T-helper 2 cell (primary cell): ENCODE data around the gene KDM3B.

ENCODE experiments used
- DNase-seq, 5 experiments: peaks; one replicate each; pipeline versions ENCODE4 v3.0.0 to v3.0.0-alpha.2; 2012 to 2022

The KDM3B gene

DNA sequence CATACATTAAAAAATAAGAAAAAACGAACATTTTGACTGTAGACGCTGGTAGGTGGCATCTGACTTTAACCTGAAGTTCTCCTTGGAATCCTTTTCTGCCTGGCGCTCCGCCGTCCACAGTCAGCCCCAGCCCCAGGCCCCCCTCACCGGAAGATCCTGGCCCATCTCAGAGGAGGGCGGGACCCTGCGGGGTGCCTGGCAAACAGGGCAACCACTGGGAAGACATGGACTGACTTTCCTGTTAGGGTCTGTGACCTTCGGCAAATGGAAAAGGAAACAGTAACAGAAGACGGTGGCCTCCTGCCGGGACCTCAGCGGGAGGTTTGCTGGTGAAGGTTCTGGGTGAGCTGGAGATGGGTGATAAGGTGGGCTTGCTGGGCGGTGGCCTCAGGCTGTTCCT lies 101.1 kb downstream of the KDM3B start:
- no peak for DNase-seq

DNA sequence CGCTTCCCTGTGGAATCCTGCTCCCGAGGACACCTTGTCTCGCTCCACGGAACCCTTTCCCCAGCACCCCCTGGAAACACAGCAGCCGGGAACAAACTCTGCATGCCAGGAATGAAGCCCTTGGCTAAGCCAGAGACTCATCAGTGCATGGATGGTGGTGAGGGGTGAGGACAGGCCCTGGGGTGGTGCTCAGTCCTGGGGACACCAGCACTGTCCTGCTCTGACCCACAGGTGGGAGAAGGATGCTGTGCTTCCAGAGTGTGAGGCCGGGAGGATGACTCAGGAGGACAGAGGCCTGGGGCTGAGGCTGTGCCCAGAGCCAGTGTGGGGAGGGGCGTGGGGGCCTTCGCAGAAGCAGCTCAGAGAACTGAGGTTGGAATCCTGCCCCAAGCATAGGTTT lies 101.6 kb downstream of the KDM3B start:
- DNase-seq, result no peak

DNA sequence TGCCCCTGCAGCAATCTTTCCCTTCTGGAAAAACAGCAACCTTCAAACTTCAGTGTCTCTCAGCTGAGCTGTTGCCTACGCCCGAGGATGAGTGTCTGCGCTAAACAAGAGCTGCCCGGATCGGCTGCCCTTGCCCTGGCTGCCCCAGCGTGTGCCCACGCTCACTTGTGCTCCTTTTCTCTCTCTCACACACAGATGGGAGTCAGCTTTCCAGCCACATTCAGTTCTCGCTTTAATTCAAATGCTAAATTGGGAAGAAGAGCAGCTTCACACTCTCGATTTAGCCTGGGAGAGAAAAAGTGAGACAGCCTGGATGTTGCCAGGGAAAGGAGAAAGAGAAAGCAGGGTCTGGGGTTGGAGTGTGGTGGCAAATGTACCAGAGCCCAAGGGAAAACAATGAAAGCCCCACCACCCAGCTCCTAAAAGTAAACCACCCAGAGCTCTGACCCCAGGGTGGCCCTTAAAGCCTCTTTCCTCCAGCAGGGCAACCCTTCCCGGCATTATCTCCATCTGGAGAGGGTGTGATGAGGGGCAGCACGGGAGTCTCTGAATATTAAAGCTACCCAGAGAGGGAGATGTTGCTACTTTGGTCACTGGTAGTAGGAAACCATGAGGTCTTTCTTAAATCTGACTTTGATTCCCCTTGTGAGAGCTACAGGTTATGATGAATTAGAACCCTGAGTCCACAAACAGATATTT lies 102.9 kb downstream of the KDM3B start:
- no peak for DNase-seq

DNA sequence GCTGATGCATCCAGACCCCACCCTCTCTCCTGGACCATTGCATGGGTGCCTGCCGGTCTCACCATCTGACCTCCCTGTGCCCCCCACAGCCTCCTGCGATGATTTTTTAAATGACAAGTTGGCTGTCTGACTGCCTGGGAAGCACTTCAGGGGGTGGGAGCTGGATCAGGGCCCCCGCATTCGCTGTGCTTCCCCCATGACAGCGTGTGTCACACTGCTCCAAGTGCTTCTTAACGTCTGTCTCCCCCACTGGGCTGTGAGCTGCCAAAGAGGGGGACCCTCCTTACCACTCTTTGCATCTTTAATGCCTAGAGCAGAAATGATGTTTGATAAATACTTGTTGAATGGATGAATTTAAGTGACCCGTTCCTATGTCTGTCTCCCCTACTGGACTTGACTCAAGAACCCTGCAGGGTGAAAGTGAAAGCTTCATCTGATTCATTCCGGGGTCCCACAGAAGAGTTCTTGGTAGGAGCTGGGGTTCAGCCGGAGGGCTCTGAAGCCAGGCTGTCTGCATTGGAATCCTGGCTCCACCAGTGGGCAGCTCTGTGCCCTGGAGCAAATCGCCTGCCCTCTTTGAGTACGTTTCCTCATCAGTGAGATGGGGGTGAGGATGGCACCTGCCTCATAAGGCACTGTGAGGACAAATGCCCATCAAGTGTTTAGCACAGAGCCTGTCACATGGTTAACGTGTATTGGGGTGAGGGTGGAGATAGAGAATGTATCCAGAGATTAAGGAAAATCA lies 105.2 kb downstream of the KDM3B start:
- no peak for DNase-seq

DNA sequence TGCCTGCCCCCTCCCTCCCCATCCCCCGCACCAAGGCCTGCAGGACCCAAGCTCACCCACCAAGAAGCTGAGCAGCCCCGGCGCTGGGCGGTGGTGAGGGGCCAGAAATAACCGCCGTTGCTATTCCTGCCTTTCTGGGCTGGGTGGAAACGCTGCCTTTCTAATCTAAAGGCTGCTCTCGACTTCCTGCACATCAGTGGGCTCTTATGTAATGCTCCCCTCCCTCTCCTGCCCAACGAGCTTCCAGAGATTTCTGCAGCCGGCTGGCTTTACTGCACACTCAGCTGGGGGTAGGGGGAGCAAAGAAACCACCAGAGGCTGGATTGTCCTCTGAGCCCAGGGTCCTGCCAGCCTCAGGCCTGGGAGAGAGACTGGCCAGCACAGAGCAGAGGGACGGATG lies 105.9 kb downstream of the KDM3B start:
- DNase-seq, result no peak

DNA sequence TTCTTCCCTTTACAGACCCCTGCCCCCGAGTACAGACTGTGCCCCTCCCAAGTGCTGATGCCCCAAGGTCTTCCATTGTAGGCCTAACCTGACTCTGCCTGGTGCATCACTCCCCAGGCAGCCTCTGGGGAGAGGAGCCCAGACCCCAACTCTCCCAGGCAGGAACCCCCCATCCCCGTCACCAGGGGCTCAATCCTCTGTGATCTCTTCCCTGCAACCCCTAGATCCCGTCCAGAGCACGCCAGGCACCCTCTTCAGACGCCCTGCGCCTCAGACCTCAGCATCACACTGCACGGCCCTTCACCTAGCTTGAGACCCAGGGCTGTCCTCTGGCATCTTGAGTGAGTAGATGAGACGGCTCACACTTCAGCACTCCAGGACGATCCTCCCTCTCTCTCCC lies 106.4 kb downstream of the KDM3B start:
- no peak for DNase-seq

GRCh38 chr5:138459311-138459933 lies 106.9 kb downstream of the KDM3B start:
- DNase-seq, result peak in 4 of 5 experiments; percentile 61 to 91 (median 79)

GRCh38 chr5:138460032-138460693 lies 107.7 kb downstream of the KDM3B start:
- no peak for DNase-seq

DNA sequence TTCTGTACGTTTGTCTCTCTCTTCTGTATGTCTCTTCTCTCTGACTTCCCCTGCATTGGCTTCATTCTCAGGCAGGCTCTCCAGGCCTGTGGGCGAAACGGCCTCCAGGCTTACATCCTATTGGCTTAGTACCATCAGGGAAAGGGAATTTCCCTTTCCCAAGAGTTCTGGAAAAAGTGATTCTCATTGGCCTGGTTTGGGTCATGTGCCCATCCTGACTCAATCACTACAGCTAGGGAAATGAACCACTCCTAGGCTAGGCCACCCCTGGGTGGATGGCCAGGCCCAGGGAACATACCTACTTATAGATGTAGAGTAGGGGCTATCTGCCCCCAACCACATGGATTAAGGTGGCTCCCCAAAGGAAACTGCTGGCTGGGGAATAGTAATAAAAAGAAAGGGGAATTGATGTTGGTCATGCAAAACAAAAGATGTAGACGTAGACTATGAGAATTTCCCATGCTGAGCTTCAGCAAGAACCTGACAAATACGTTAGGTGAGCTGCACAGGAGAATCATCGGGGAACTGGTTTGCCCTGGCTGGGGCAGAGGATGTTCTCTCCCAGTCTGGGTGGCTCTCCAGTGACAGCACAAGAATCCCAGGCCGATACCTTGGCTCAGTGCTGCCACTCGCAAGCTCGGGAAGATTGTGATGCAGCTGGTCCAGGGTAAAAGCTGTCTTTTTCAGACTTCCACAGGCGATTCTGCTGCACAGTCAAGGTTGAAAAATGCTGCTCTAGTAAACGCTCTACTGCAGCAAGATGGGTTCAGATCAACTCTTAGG lies 109.0 kb downstream of the KDM3B start:
- DNase-seq, result no peak

- no peak for DNase-seq
Measured at GRCh38 chr5:138463419-138464007, 111.0 kb downstream of the KDM3B start.

DNA sequence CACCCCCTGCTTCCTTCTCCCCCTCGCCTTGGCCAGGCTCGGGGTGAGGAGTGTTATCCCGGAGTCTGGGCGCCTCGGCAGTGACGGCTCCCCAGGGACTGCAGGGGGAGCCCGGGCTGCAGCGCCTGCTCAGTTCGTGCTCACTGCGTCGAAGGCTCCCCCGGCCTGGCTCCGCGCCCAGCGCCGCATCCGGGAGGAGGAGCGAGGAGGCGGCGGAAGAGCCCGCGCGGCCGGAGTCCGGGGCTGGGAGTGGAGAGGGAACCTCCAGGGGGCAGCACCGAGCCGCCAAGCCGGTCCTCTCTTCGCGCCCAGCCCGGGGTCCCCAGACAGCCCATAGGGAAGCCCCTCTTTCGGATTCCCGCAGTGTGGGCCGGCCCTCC lies 111.5 kb downstream of the KDM3B start:
- DNase-seq, result peak; percentile 86 to 95 (median 88)

GRCh38 chr5:138464388-138465260 lies 112.1 kb downstream of the KDM3B start:
- DNase-seq, result peak; percentile 82 to 98 (median 93)

GRCh38 chr5:138465261-138466124 lies 113.0 kb downstream of the KDM3B start, which contains the start of gene EGR1:
Gene EGR1, plus strand, starts transcription at chr5:138465479. Its CDS starts 283 bp downstream, at chr5:138465762.
- DNase-seq, result peak; percentile 79 to 97 (median 94)

DNA sequence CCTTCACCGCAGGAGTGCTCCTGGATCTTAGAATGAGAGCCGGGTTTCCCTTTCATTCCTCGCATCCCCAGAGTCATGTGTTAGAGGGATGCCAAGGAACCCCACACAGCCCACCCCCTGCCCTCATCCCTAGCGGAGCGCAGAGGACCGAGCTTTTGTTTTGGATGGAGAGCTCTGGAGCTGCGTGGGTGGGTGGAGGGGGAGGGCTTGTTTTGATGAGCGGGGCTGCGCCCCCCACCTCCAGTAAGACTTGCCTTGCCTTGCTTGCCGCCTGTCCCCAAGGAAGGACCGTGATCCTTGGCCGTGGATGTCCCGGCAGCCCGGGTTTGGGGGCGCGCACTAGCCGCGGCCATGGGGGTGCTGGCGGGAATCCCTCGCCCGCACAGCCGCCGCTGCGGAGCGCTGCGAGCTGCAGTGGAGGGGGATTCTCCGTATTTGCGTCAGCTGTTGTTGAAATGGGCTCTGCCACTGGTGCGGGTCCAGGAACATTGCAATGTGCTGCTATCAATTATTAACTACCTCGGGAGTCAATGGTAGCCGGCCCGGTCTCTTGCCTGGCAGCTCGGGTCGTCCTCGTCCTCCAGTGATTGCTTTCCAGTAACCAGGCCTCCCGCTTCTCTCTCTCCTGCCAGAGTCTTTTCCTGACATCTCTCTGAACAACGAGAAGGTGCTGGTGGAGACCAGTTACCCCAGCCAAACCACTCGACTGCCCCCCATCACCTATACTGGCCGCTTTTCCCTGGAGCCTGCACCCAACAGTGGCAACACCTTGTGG lies 113.8 kb downstream of the KDM3B start:
- DNase-seq, result peak in 1 of 5 experiments; percentile 19

DNA sequence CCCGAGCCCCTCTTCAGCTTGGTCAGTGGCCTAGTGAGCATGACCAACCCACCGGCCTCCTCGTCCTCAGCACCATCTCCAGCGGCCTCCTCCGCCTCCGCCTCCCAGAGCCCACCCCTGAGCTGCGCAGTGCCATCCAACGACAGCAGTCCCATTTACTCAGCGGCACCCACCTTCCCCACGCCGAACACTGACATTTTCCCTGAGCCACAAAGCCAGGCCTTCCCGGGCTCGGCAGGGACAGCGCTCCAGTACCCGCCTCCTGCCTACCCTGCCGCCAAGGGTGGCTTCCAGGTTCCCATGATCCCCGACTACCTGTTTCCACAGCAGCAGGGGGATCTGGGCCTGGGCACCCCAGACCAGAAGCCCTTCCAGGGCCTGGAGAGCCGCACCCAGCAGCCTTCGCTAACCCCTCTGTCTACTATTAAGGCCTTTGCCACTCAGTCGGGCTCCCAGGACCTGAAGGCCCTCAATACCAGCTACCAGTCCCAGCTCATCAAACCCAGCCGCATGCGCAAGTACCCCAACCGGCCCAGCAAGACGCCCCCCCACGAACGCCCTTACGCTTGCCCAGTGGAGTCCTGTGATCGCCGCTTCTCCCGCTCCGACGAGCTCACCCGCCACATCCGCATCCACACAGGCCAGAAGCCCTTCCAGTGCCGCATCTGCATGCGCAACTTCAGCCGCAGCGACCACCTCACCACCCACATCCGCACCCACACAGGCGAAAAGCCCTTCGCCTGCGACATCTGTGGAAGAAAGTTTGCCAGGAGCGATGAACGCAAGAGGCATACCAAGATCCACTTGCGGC lies 114.6 kb downstream of the KDM3B start:
- DNase-seq, result peak in 1 of 5 experiments; percentile 21

DNA sequence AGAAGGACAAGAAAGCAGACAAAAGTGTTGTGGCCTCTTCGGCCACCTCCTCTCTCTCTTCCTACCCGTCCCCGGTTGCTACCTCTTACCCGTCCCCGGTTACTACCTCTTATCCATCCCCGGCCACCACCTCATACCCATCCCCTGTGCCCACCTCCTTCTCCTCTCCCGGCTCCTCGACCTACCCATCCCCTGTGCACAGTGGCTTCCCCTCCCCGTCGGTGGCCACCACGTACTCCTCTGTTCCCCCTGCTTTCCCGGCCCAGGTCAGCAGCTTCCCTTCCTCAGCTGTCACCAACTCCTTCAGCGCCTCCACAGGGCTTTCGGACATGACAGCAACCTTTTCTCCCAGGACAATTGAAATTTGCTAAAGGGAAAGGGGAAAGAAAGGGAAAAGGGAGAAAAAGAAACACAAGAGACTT lies 115.2 kb downstream of the KDM3B start:
- no peak for DNase-seq

DNA sequence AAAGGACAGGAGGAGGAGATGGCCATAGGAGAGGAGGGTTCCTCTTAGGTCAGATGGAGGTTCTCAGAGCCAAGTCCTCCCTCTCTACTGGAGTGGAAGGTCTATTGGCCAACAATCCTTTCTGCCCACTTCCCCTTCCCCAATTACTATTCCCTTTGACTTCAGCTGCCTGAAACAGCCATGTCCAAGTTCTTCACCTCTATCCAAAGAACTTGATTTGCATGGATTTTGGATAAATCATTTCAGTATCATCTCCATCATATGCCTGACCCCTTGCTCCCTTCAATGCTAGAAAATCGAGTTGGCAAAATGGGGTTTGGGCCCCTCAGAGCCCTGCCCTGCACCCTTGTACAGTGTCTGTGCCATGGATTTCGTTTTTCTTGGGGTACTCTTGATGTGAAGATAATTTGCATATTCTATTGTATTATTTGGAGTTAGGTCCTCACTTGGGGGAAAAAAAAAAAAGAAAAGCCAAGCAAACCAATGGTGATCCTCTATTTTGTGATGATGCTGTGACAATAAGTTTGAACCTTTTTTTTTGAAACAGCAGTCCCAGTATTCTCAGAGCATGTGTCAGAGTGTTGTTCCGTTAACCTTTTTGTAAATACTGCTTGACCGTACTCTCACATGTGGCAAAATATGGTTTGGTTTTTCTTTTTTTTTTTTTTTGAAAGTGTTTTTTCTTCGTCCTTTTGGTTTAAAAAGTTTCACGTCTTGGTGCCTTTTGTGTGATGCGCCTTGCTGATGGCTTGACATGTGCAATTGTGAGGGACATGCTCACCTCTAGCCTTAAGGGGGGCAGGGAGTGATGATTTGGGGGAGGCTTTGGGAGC lies 115.9 kb downstream of the KDM3B start:
- DNase-seq, result no peak
